Thyroid gland (tissue), 4 donors: ENCODE results near the gene LYPD6.
"Not testable (repeated sequence)": the region's sequence is repeated elsewhere in the genome, so short reads cannot be mapped to it uniquely, and the experiment has no call there.

Source experiments
- CTCF ChIP-seq, 6 experiments: fragments of 200-600 bp in 3 of 6; fragments of 450-650 bp in 3 of 6; sonication (generic) in 3 of 6; IDR thresholded peaks; one replicate each; pipeline ENCODE4 v1.5.1; 2016 to 2019; ENCODE audit warnings: antibody characterized with exemption in 6 of 6, mild to moderate bottlenecking in 2 of 6, inconsistent platforms in 1 of 6, moderate library complexity in 1 of 6
- POLR2A ChIP-seq, 2 donors: fragments of 450-650 bp; IDR thresholded peaks; one replicate each; pipeline ENCODE4 v1.6.1; 2017; ENCODE audit warnings: antibody characterized with exemption in 2 of 2, mild to moderate bottlenecking in 2 of 2, moderate library complexity in 1 of 2

- TF ChIP-seq CTCF, POLR2A (IDR thresholded peaks at IDR 0.05): not testable (repeated sequence)
Observed at GRCh38 chr2:149499204-149499603, 168.8 kb downstream of the LYPD6 start.
